HCEC 1CT (cell line): ENCODE data around the gene ASIC5.
"Not testable (repeated sequence)": the region's sequence is repeated elsewhere in the genome, so short reads cannot be mapped to it uniquely, and the experiment has no call there.

Experiments used
- DNase-seq: peaks from one replicate; pipeline ENCODE4 v3.0.0-alpha.2; 2017

Gene ASIC5

DNA sequence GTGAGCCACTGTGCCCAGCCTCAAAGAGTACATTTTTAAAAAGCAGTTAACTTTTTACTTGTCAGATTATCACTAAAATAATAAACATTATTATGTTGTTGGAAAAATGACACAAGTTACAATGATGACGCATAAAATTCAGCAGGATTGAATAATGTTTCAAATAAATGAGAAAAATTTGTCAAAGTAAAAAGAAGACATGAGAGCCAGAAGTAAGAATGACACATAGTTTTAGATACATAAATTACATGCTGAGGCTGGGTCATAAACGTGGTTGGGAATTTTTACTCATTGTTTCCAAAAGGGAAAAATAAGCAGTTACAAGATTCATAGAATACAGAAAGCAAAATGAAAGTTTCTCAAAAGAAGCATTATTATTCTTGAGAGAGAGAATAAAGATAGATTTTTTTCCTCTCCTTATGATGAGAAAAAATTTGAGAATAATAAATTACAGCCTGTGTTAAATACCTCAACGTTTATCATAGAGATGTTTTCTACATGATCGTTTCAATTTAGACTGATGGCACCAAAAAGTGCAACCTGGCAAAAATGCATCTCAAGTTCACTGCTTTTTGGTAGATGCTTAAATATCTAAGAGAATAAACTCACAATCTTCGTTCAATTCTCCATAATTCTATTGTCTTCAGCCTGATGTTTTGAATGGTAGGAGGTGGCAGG lies 66.8 kb downstream of the ASIC5 start:
- no peak for DNase-seq

DNA sequence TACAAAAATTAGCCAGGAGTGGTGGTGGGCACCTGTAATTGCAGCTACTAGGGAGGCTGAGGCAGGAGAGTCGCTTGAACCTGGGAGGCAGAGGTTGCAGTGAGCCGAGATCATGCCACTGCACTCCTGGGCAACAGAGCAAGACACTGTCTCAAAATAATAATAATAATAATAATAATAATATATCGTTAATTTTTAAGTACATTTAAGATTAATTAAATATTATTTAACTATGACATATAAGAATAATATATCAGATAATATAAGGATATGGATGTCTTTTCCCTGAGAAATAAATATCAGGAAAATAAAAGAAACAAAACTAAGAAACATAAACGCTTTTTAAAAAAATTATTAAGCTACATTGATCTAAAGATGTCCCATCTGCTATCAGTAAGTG lies 68.5 kb downstream of the ASIC5 start:
- DNase-seq = not testable (repeated sequence)

DNA sequence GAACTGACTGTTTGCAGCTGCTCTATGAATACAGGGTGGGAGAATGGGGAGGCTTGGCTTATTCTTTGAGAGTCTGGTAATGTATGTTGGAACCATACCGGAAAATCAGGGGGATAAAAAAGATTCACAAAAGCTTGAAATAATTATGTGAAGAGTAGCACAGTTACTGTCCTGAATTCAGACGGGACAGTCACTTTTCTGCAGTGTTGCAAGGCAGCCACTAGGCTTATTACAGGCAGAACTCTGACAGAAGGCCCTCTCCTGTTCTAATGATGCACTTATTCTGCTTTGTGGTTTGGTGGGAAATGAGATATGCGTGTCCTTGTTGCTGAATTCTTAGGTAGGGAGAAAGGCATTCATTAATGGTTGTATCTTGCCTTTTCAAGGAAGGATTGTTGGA lies 70.1 kb downstream of the ASIC5 start:
- DNase-seq = peak; percentile 40

DNA sequence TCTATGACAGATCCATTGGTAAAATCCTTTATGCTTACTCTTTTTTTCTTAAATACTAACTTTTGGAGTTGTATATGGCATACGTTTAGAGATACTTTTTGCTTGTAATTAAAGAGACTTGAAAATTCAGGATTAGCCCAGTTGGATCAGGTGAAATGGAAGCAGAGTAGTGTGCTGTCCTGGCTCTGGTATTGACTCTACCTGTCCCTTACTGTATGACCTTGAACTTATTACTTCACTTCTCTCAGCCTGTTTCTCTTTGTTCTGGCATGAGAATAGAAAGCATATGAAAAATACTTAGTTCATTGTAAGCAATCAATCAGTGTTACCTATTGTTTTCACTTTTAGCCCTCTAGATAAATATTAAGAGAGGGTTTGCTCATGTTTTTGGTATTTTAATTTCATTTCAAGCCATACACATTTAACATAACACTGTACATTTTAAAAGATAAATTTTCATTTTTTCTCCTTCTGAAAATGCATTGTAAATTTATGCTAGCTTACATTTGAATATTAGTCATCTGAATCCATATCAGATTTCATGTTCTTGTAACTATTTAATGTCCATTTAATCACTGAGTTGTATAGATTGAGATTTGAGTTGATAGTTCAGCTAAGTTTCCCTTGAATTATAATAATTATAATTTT lies 71.4 kb downstream of the ASIC5 start:
- DNase-seq = no peak

DNA sequence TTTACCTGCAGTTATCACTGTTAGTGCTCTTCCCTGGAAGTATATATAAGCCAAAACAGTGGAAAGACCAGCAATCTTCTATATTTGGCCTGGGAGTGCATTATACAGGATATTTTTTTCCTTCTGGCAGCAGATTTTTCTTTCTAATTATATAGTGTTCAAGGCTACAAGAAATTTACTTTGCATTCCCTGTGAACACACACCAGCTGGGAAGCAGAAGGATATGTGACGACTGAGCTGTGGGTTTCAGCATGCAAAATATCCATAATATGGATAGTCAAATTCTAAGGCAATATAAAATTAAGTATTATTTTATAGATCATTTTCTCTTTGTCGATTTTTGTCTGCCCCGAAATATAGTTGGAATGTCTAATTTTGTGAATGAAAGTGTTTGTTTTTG lies 76.1 kb downstream of the ASIC5 start:
- DNase-seq = no peak

DNA sequence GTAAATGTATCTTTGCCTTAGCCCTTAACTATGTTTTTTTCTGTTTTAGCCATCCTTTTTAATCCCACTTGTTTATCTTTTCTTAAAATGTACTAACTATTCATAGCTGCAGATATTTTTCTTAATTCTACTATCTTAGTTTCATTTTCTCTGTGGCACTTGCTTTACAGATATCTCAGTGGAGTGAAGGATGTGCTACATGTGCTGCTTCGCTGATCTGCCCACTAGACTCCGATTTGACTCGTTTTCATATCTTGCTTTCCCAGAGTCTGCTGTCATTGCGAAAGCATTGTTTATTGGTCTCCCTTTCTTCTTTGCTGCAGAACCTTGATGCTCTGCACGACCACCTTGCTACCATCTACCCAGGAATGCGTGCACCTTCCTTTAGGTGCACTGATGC lies 76.7 kb downstream of the ASIC5 start:
- no peak for DNase-seq

DNA sequence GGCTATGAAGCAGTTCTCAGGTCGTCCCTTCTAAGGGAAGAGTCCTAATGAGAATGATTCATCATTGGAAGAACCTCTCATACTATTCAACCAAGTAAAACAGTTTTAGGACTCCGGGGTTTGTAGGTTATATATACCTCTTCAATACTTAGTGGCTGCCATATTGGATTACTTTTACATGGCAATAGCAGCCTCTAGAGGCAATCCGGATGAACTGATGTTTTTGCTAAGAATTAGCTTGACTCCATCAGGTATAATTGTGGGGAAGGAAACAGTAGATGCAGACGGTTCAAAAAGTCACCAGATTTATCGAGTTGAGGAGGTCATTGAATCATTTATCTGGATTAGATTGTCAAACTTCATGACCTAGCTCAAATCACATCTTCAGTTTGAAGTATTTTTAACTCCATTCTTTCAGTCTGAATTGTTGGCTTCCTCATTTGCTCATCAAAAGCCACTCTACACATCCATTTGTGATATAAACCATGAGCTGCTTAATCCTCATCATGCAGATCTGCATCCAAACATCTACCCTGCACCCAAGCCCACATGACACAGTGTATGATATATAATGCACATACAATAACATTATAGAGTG lies 78.9 kb downstream of the ASIC5 start:
- DNase-seq = peak; percentile 47

DNA sequence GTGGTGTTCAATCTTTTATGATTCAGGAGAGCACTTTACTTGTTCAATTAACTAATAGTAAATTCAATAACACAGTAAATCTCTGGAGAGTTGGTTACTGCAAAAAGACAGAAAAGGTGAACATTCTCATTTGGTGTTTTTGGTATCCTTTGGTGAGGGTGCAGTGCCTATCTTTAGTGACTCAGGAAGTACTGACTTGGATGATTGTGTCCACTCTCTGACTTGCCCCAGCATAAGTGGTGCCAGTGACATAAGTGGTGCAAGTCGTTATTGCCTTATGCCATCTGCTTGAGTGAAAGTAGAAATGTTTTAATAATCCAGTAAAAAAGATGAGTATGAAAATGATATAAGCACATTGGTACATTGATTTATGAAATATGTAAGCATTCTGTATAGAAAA lies 80.2 kb downstream of the ASIC5 start:
- DNase-seq = no peak

DNA sequence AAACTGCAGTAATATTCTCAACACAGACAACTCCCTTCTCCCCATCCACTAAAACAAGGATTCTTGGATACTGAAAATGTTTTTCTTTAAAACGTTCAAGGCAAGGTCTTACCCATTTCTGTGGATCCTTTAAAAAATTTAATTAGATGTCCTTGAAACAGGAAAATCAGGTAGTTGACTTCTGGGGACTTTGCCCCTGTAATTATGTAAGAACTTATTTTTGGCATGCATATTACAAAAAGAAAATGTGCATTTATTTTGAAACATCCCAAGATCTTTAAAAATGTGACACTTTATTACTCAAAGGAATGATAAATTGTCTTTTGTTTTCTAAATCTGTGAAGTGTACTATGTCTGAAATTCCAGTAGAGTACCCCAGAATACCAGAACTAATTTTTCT lies 81.4 kb downstream of the ASIC5 start:
- DNase-seq = no peak

DNA sequence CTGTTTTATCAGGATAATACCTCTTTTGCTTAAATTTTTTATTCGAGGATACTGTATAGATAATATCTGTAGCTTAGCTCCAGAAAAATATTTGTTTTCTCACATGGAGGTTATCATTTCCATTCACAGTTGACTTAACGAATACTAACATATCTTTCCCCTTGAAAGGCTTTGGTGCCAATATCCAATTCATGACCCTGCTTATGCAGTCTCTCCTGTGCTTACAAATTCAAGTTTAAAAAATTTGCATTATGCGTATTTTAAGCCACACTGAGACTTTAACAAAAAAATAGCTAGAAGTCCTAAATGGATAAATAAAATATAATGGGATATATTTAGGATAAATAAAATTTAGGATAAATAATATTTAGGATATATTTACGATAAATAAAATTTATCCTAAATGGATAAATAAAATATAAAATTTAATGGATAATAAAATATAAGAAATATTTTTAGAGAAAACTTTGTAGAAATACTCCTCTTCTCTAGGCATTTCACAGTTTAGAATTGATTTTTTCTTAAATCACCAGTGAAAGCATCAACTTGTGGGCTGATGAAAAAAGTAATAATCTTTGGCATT lies 84.7 kb downstream of the ASIC5 start:
- DNase-seq = no peak

DNA sequence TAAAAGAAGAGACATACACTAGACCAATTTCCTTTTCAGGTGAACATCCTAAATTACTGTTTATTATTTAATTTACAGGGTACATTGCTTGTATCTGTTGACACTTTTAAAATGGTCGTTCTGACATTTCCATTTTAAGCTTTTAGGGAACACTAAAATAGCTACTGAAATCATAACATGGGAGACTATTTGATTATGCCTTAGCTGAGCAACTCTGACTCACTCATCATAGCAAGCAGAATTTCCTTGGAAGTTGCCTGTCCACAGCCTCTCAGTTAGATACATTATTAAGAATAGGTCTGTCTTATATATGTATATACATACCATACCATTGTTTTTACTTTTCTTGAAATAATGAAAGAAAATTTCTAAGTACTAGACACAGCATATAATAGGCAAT lies 85.3 kb downstream of the ASIC5 start:
- peak; percentile 38 for DNase-seq
